ENCODE measurements around the gene F10.

- no peak for TF ChIP-seq EZH2 (IDR thresholded peaks at IDR 0.05; ENCODE audit: borderline replicate concordance, low read length)
- TF ChIP-seq, protein P1, sequence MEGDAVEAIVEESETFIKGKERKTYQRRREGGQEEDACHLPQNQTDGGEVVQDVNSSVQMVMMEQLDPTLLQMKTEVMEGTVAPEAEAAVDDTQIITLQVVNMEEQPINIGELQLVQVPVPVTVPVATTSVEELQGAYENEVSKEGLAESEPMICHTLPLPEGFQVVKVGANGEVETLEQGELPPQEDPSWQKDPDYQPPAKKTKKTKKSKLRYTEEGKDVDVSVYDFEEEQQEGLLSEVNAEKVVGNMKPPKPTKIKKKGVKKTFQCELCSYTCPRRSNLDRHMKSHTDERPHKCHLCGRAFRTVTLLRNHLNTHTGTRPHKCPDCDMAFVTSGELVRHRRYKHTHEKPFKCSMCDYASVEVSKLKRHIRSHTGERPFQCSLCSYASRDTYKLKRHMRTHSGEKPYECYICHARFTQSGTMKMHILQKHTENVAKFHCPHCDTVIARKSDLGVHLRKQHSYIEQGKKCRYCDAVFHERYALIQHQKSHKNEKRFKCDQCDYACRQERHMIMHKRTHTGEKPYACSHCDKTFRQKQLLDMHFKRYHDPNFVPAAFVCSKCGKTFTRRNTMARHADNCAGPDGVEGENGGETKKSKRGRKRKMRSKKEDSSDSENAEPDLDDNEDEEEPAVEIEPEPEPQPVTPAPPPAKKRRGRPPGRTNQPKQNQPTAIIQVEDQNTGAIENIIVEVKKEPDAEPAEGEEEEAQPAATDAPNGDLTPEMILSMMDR (conservative IDR thresholded peaks at IDR 0.05 in 1 of 2, IDR thresholded peaks at IDR 0.05 in 1 of 2; ENCODE audit: extremely low read depth in 1 of 2, insufficient read depth in 1 of 2, low read depth in 1 of 2, low read length in 2 of 2), result no peak
Observed at GRCh38 chr13:113151745-113152690, 29.4 kb downstream of the F10 start.
